Measurements from ENCODE around the gene NOLC1. TPM values are rescaled to one million over a fixed set of nuclear protein-coding genes. Genes with fewer than 3 reads are reported as not detected.

Gene NOLC1
- total RNA-seq, 3 donors from 2014 or later, result 40.5 to 82.8 (median 65.5) TPM

- DNase-seq (ENCODE audit: low spot score in 2 of 2), result no peak
- Histone ChIP-seq H3K36me3 (no peaks in the 10 kb centered on the region), H3K27ac (peak overlapping the region in 1 of 2 donors; percentile 12), H3K27me3 (no peaks in the 10 kb centered on the region), H3K9me3 (no peaks in the 10 kb centered on the region), H3K4me3 (no peak overlapping the region), H3K4me1 (no peaks in the 10 kb centered on the region)
- no peak for TF ChIP-seq CTCF (IDR thresholded peaks at IDR 0.05)
- TF ChIP-seq POLR2AphosphoS5 (IDR thresholded peaks at IDR 0.05), result no peak
- TF ChIP-seq POLR2A (IDR thresholded peaks at IDR 0.05), result no peak
- intact Hi-C loops (cut with DNase I; ENCODE audit: low total_unique reads), result no loop called here
These were observed 15.7 kb downstream of the NOLC1 start for GRCh38 chr10:102167861-102168260.

GRCh38 chr10:102170602-102171001, 18.4 kb downstream of the NOLC1 start:
- no peak for TF ChIP-seq POLR2AphosphoS5 (IDR thresholded peaks at IDR 0.05)
- no peak for TF ChIP-seq POLR2A (IDR thresholded peaks at IDR 0.05)
- no peak for TF ChIP-seq CTCF (IDR thresholded peaks at IDR 0.05)
- Histone ChIP-seq H3K4me1 (no peaks in the 10 kb centered on the region), H3K27ac (no peak overlapping the region), H3K4me3 (no peak overlapping the region), H3K27me3 (no peaks in the 10 kb centered on the region), H3K9me3 (no peaks in the 10 kb centered on the region), H3K36me3 (no peaks in the 10 kb centered on the region)
- intact Hi-C loops (cut with DNase I; ENCODE audit: low total_unique reads), result no loop called here
- no peak for DNase-seq (ENCODE audit: low spot score in 2 of 2)

GRCh38 chr10:102172288-102172687, 20.1 kb downstream of the NOLC1 start:
- TF ChIP-seq CTCF (IDR thresholded peaks at IDR 0.05) (no peak), POLR2A (IDR thresholded peaks at IDR 0.05) (no peak), POLR2AphosphoS5 (IDR thresholded peaks at IDR 0.05) (no peak)
- no peaks in the 10 kb centered on the region for H3K27me3 ChIP-seq
- no peaks in the 10 kb centered on the region for H3K4me1 ChIP-seq
- intact Hi-C loops (cut with DNase I; ENCODE audit: low total_unique reads), result no loop called here
- no peaks in the 10 kb centered on the region for H3K36me3 ChIP-seq
- H3K9me3 ChIP-seq, result no peaks in the 10 kb centered on the region
- no peak overlapping the region for H3K4me3 ChIP-seq
- DNase-seq (ENCODE audit: low spot score in 2 of 2), result no peak
- H3K27ac ChIP-seq, result no peak overlapping the region

DNA sequence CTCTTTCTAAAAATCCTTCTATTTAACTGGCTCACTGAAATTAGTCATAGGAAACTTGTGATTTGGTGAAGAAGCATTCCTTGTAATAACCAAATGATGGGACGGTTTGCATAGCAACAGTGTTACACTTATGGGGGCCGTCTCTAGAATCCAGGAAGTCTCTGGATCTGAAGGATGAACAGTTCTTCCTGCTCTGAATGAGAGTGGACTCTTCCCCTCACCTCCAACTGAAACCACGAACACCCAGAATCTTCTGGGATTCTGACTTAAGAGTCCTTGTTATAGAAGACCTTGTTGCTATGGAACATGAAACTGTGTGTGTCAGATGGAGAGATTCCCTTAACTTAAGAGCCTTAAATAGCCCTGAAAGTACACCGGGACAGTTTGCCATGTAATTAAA, 23.2 kb downstream of the NOLC1 start:
- H3K4me3 ChIP-seq, result no peak overlapping the region
- H3K36me3 ChIP-seq, result no peaks in the 10 kb centered on the region
- no peak for TF ChIP-seq POLR2AphosphoS5 (IDR thresholded peaks at IDR 0.05)
- no peak for TF ChIP-seq CTCF (IDR thresholded peaks at IDR 0.05)
- no peak for TF ChIP-seq POLR2A (IDR thresholded peaks at IDR 0.05)
- no peaks in the 10 kb centered on the region for H3K4me1 ChIP-seq
- no peaks in the 10 kb centered on the region for H3K27me3 ChIP-seq
- H3K9me3 ChIP-seq, result no peaks in the 10 kb centered on the region
- no peak for DNase-seq (ENCODE audit: low spot score in 2 of 2)
- intact Hi-C loops (cut with DNase I; ENCODE audit: low total_unique reads), result no loop called here
- H3K27ac ChIP-seq, result peak overlapping the region in 1 of 2 donors; percentile 7

- no peaks in the 10 kb centered on the region for H3K9me3 ChIP-seq
- intact Hi-C loops (cut with DNase I; ENCODE audit: low total_unique reads), result no loop called here
- H3K4me1 ChIP-seq, result no peaks in the 10 kb centered on the region
- TF ChIP-seq POLR2AphosphoS5 (IDR thresholded peaks at IDR 0.05), result no peak
- TF ChIP-seq POLR2A (IDR thresholded peaks at IDR 0.05), result no peak
- no peak for TF ChIP-seq CTCF (IDR thresholded peaks at IDR 0.05)
- DNase-seq (ENCODE audit: low spot score in 2 of 2), result no peak
- H3K27me3 ChIP-seq, result no peaks in the 10 kb centered on the region
- no peaks in the 10 kb centered on the region for H3K36me3 ChIP-seq
- H3K27ac ChIP-seq, result no peak overlapping the region
- no peak overlapping the region for H3K4me3 ChIP-seq
These were observed 32.4 kb downstream of the NOLC1 start for GRCh38 chr10:102184606-102185005.

Data from breast epithelium (tissue), 4 donors.